K562 (cell line): Measurements from ENCODE around the gene MATN4. TPM values are rescaled to one million over a fixed set of nuclear protein-coding genes. Genes with fewer than 3 reads are reported as not detected.

Experiments
- ATAC-seq: fragments of 200-7000 bp; cut with Tn5 transposase; 3 replicates; pipeline ENCODE4 v1.9.1; 2020; ENCODE audit warnings: moderate library complexity
- BruUV-seq: library from RNA; stranded (reverse); fragments of 400-500 nt; replicated peaks from 2 replicates; lab custom pipeline; 2021; lab: Mats Ljungman, UMichigan
- CTCF ChIA-PET: fragments of 300-600 bp; formaldehyde crosslinking; extraction: SDS; loops from one replicate; lab custom pipeline; 2021; ENCODE audit warnings: low intra/inter-chr PET ratio; lab: Yijun Ruan, JAX
- POLR2A ChIA-PET: fragments of 300-600, 350-650 bp; sonication (Branson Sonifier 250); formaldehyde crosslinking; extraction: SDS; loops from one replicate; lab custom pipeline; 2021; ENCODE audit warnings: antibody characterized with exemption, inconsistent platforms; lab: Yijun Ruan, JAX
- DNase-seq, 4 experiments: peaks; one replicate each; pipeline versions ENCODE4 v3.0.0 to v3.0.0-alpha.2; 2011 to 2018; ENCODE audit warnings: low spot score in 3 of 4, mixed read lengths in 3 of 4; ENCODE audit errors: extremely low read depth in 1 of 4
- FAIRE-seq: peaks from 2 replicates; lab custom pipeline; 2011; peaks lifted over from hg19 to GRCh38; lab: Jason Lieb, UNC
- H2AFZ ChIP-seq: 2 replicates; pipeline ENCODE4 v1.6.0; 2011; ENCODE audit warnings: low read depth, low read length, control low read depth, inconsistent platforms
- H3K27ac ChIP-seq: fragments of 200-600 bp; 3 replicates; pipeline ENCODE4 v1.8.0; 2011; ENCODE audit warnings: low read depth, mild to moderate bottlenecking, control low read depth, inconsistent platforms, low read length, moderate library complexity, mixed read lengths; ENCODE audit errors: extremely low read depth
- H3K27me3 ChIP-seq, 2 experiments: fragments of 300-600 bp in 1 of 2; 2 replicates in 1 of 2; 3 replicates in 1 of 2; pipeline versions ENCODE4 v1.6.0 to v1.8.0; 2011; ENCODE audit warnings: inconsistent platforms in 2 of 2, low read length in 2 of 2, mild to moderate bottlenecking in 1 of 2, mixed read lengths in 1 of 2, moderate library complexity in 1 of 2; ENCODE audit not compliant: control insufficient read depth in 2 of 2, insufficient read depth in 2 of 2
- H3K36me3 ChIP-seq: fragments of 300-600 bp; 3 replicates; pipeline ENCODE4 v1.8.0; 2011; ENCODE audit warnings: mild to moderate bottlenecking, low read length, inconsistent platforms; ENCODE audit not compliant: control insufficient read depth, insufficient read depth
- H3K4me1 ChIP-seq, 2 experiments: fragments of 200-600 bp in 1 of 2; replicated peaks in 1 of 2; 2 replicates in 1 of 2; 3 replicates in 1 of 2; pipeline versions ENCODE4 v1.5.1 to v1.8.0; 2011; ENCODE audit warnings: inconsistent platforms in 2 of 2, low read length in 2 of 2, mild to moderate bottlenecking in 1 of 2, mixed read lengths in 1 of 2, moderate library complexity in 1 of 2; ENCODE audit not compliant: control insufficient read depth in 2 of 2, insufficient read depth in 2 of 2
- H3K4me2 ChIP-seq: 2 replicates; pipeline ENCODE4 v1.6.1; 2011; ENCODE audit warnings: low read length, control low read depth, inconsistent platforms, mixed read lengths; ENCODE audit not compliant: insufficient read depth
- H3K4me3 ChIP-seq: fragments of 200-600 bp; sonication (generic), shearing (Covaris generic); 2 replicates; pipeline ENCODE4 v1.5.1; 2016; ENCODE audit warnings: control low read depth, inconsistent platforms
- H3K79me2 ChIP-seq: fragments of 200-600 bp; 3 replicates; pipeline ENCODE4 v1.8.0; 2011; ENCODE audit warnings: low read length, inconsistent platforms; ENCODE audit not compliant: control insufficient read depth, insufficient read depth
- H3K9ac ChIP-seq, 2 experiments: 2 replicates each; pipeline versions ENCODE4 v1.6.0 to v1.6.1; 2011; ENCODE audit warnings: low read depth in 2 of 2, low read length in 2 of 2, control low read depth in 1 of 2, inconsistent platforms in 1 of 2, mild to moderate bottlenecking in 1 of 2, mixed read lengths in 1 of 2; ENCODE audit not compliant: insufficient read depth in 1 of 2
- H3K9me1 ChIP-seq: one replicate; pipeline ENCODE4 v1.6.0; 2011; ENCODE audit warnings: inconsistent platforms, mild to moderate bottlenecking, low read length, moderate library complexity; ENCODE audit not compliant: control insufficient read depth, insufficient read depth
- H3K9me3 ChIP-seq: replicated peaks from 2 replicates; pipeline ENCODE4 v1.5.1; 2011; ENCODE audit warnings: low read depth, low read length, inconsistent platforms; ENCODE audit not compliant: control insufficient read depth, insufficient read depth
- H4K20me1 ChIP-seq: replicated peaks from 2 replicates; pipeline ENCODE4 v1.6.1; 2011; ENCODE audit warnings: low read length, inconsistent platforms, mixed read lengths; ENCODE audit not compliant: control insufficient read depth, insufficient read depth
- CTCF ChIP-seq, 3 experiments: IDR thresholded peaks in 2 of 3; conservative IDR thresholded peaks in 1 of 3; 2 replicates each; pipeline ENCODE4 v1.5.1; 2011 to 2012; ENCODE audit warnings: low read length in 3 of 3, mild to moderate bottlenecking in 3 of 3, control low read depth in 2 of 3, improper control_type of control experiment in 1 of 3, inconsistent platforms in 1 of 3, low read depth in 1 of 3, mixed read lengths in 1 of 3, moderate library complexity in 1 of 3; ENCODE audit not compliant: insufficient read depth in 2 of 3
- NEUROD1 ChIP-seq: fragments of 150-350 bp; IDR thresholded peaks from 2 replicates; pipeline ENCODE4 v1.6.1; 2014; ENCODE audit warnings: borderline replicate concordance, low read length, low read depth; ENCODE audit not compliant: partially characterized antibody
- ZNF79 ChIP-seq: fragments of 250-450 bp; sonication (Bioruptor Pico); IDR thresholded peaks from 2 replicates; pipeline ENCODE4 v1.4.0; 2020; ENCODE audit warnings: low read depth, mild to moderate bottlenecking, moderate library complexity
- WGBS: fragments of 100-300 bp; shearing (Covaris generic); methylation state at CpG from one replicate; pipeline ENCODE4 v1.1.6; 2016; ENCODE audit warnings: low coverage, mixed read lengths; ENCODE audit not compliant: insufficient coverage; ENCODE audit errors: missing lambda C conversion rate; 5-methylcytosine and 5-hydroxymethylcytosine counted together
- in situ Hi-C: fragments of 300-500 bp; cut with MboI; formaldehyde crosslinking; loops from 4 replicates; pipeline ENCODE4 v1.15.0; 2018; ENCODE audit warnings: inconsistent platforms, mixed read lengths
- intact Hi-C: fragments of 100-400 bp; cut with micrococcal nuclease; formaldehyde crosslinking; loops from 2 replicates; pipeline ENCODE4 v1.14.2; 2022
- polyA plus RNA-seq, 8 experiments: library from polyadenylated mRNA; depleted of rRNA in 4 of 8; stranded (reverse) in 5 of 8; unstranded in 3 of 8; fragments of >200 nt; fragmentation: Nextera tagmentation in 2 of 8; fragmentation: Illumina TruSeq in 1 of 8; extraction: Ambion mirVana in 2 of 8; extraction: Trizol in 1 of 8; gene quantifications; 2 replicates each; pipeline versions ENCODE4 v1.2.1 to v1.2.3, GENCODE V29; 2011 to 2014; ENCODE audit warnings: inconsistent platforms in 1 of 8, missing spikeins in 1 of 8
- total RNA-seq, 7 experiments: library from RNA; depleted of rRNA in 6 of 7; stranded (reverse); fragments of >200 nt in 6 of 7; fragmentation: Illumina TruSeq in 2 of 7; extraction: Trizol in 2 of 7; gene quantifications; 2 replicates each; pipeline versions ENCODE4 v1.2.1 to v1.2.3, GENCODE V29; 2011 to 2021; ENCODE audit warnings: low replicate concordance in 1 of 7
- TF ChIP-seq, protein P1 (sequence below): fragments of 200-400 bp; formaldehyde crosslinking; IDR thresholded peaks from 2 replicates; pipeline ENCODE4 v1.6.1; 2017; ENCODE audit warnings: mild to moderate bottlenecking, low read depth, low read length, moderate library complexity

MATN4 gene
- total and polyA plus RNA-seq, 9 of the 15 experiments (the other 6 are each of a cell fraction or from before 2014, with no cell fraction given), result 0.09 TPM; not detected in 8

DNA sequence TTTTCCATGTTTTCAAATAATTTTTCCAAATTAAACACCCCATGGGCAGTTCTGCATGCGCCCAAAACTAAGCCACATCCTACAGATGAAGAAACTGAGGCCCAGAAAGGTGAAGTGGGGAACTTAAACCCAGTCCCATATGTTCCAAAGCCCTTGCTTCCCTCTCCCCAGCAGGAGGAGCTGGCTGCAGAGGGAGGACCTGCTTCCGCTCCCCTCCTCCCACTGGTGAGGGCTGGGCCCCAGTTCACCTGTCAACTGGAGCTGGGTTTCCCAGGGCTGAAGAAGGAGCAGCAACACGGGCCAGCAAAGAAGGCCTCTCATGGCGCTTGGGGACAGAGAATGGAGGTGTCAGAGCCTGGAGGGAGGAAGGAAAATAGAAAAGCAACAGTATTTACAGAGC lies 2.8 kb downstream of the MATN4 start (continued):
- TF ChIP-seq CTCF (IDR thresholded peaks at IDR 0.05 in 2 of 3, conservative IDR thresholded peaks at IDR 0.05 in 1 of 3; ENCODE audit: insufficient read depth in 2 of 3, low read depth in 1 of 3, low read length in 3 of 3) (peak in 2 of 3 experiments; percentile 15 to 25; a peak in 2 of 6 replicates), NEUROD1 (no peak), ZNF79 (CRISPR knock-in tag) (no peak)
- TF ChIP-seq, protein P1, sequence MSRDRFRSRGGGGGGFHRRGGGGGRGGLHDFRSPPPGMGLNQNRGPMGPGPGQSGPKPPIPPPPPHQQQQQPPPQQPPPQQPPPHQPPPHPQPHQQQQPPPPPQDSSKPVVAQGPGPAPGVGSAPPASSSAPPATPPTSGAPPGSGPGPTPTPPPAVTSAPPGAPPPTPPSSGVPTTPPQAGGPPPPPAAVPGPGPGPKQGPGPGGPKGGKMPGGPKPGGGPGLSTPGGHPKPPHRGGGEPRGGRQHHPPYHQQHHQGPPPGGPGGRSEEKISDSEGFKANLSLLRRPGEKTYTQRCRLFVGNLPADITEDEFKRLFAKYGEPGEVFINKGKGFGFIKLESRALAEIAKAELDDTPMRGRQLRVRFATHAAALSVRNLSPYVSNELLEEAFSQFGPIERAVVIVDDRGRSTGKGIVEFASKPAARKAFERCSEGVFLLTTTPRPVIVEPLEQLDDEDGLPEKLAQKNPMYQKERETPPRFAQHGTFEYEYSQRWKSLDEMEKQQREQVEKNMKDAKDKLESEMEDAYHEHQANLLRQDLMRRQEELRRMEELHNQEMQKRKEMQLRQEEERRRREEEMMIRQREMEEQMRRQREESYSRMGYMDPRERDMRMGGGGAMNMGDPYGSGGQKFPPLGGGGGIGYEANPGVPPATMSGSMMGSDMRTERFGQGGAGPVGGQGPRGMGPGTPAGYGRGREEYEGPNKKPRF, result no peak

- Histone ChIP-seq H4K20me1 (no peaks in the 10 kb centered on the region; the same call in none of the 2 replicates), H3K36me3 (no peaks in the 10 kb centered on the region), H3K4me3 (no peak overlapping the region), H3K9me3 (no peaks in the 10 kb centered on the region), H3K27ac (no peak overlapping the region), H3K27me3 (peaks cover 3 to 50% of the 10 kb centered on the region in 2 experiments; a peak in 3 of 5 replicates), H3K9me1 (no peaks in the 10 kb centered on the region), H2AFZ (no peak overlapping the region), H3K79me2 (no peaks in the 10 kb centered on the region), H3K9ac (no peak overlapping the region), H3K4me2 (no peak overlapping the region), H3K4me1 (peaks cover 4 to 25% of the 10 kb centered on the region in 2 experiments; a peak in 3 of 5 replicates)
- in situ Hi-C loops (no loop called here), intact Hi-C loops (no loop called here)
- no peak for TF ChIP-seq NEUROD1
- ATAC-seq (no peak), DNase-seq (no peak), FAIRE-seq (no peak)
- ChIA-PET CTCF (no interaction called here), POLR2A (interaction anchor here (0.5 to 1.7 kb wide), 2 partner anchors 11 to 23 kb away, joined by 3 to 10 read pairs; no protein-coding TSS in a partner anchor)
- WGBS, result 40% methylated on average over 39 of the region's 43 CpGs
- BruUV-seq, result no TSS peak
These were observed 3.6 kb downstream of the MATN4 start for GRCh38 chr20:45304464-45304999.
